Tibial artery (tissue), 4 donors: ENCODE data around the gene ATP11B.

ENCODE experiments used
- DNase-seq, 2 donors: peaks; one replicate each; pipeline ENCODE4 v3.0.0-alpha.2; 2019
- H3K27ac ChIP-seq, 2 donors: fragments of 200-600 bp; sonication (generic) in 1 of 2; 1 replicate in 1 of 2; 2 replicates in 1 of 2; pipeline ENCODE4 v1.5.1; 2018 to 2019; ENCODE audit warnings: mild to moderate bottlenecking in 1 of 2
- H3K27me3 ChIP-seq, 2 donors: fragments of 200-600 bp; sonication (generic) in 1 of 2; one replicate each; pipeline versions ENCODE4 v1.5.1 to v1.6.0; 2016 to 2019
- H3K36me3 ChIP-seq, 3 donors: fragments of 200-600 bp; sonication (generic) in 2 of 3; one replicate each; pipeline ENCODE4 v1.5.1; 2016 to 2019; ENCODE audit warnings: mild to moderate bottlenecking in 2 of 3
- H3K4me1 ChIP-seq, 4 donors: fragments of 200-600 bp; sonication (generic) in 2 of 4; 1 replicate in 3 of 4; 2 replicates in 1 of 4; pipeline ENCODE4 v1.5.1; 2016 to 2019
- H3K4me3 ChIP-seq, 2 donors: fragments of 200-600 bp; sonication (generic) in 1 of 2; 1 replicate in 1 of 2; 2 replicates in 1 of 2; pipeline ENCODE4 v1.5.1; 2018 to 2019; ENCODE audit warnings: mild to moderate bottlenecking in 2 of 2
- H3K9me3 ChIP-seq, 3 donors: fragments of 200-600 bp; sonication (generic) in 1 of 3; one replicate each; pipeline ENCODE4 v1.5.1; 2016 to 2019
- CTCF ChIP-seq, 2 experiments: fragments of 200-600 bp in 1 of 2; fragments of 450-650 bp in 1 of 2; IDR thresholded peaks; one replicate each; pipeline ENCODE4 v1.5.1; 2017 to 2019; ENCODE audit warnings: antibody characterized with exemption in 2 of 2, mild to moderate bottlenecking in 1 of 2, moderate library complexity in 1 of 2
- intact Hi-C: fragments of 100-400 bp; cut with DNase I; formaldehyde crosslinking; loops from one replicate; pipeline ENCODE4 v1.15.0; 2023; ENCODE audit warnings: low total_unique reads

Gene ATP11B

GRCh38 chr3:182763896-182764295 lies 29.4 kb upstream of the ATP11B start:
- no peak for TF ChIP-seq CTCF (IDR thresholded peaks at IDR 0.05)
- intact Hi-C loops: no loop called here
- no peak overlapping the region for H3K4me3 ChIP-seq

GRCh38 chr3:182765287-182765686 lies 28.0 kb upstream of the ATP11B start:
- DNase-seq: no peak
- Histone ChIP-seq H3K27ac (no peak overlapping the region), H3K9me3 (no peaks in the 10 kb centered on the region), H3K4me1 (no peaks in the 10 kb centered on the region), H3K27me3 (peaks cover 0 to 3% of the 10 kb centered on the region in 2 donors), H3K36me3 (no peaks in the 10 kb centered on the region), H3K4me3 (no peak overlapping the region)
- intact Hi-C loops: no loop called here
- no peak for TF ChIP-seq CTCF (IDR thresholded peaks at IDR 0.05)

More at GRCh38 chr3:182763896-182764295, 29.4 kb upstream of the ATP11B start:
- DNase-seq: no peak
- peaks cover 0 to 3% of the 10 kb centered on the region in 2 donors for H3K27me3 ChIP-seq
- no peaks in the 10 kb centered on the region for H3K4me1 ChIP-seq
- H3K27ac ChIP-seq: no peak overlapping the region
- no peaks in the 10 kb centered on the region for H3K36me3 ChIP-seq
- H3K9me3 ChIP-seq: no peaks in the 10 kb centered on the region

- Histone ChIP-seq H3K27ac (no peak overlapping the region), H3K9me3 (no peaks in the 10 kb centered on the region), H3K36me3 (no peaks in the 10 kb centered on the region), H3K4me3 (no peak overlapping the region), H3K27me3 (no peaks in the 10 kb centered on the region), H3K4me1 (no peaks in the 10 kb centered on the region)
- no peak for DNase-seq
- no peak for TF ChIP-seq CTCF (IDR thresholded peaks at IDR 0.05)
- intact Hi-C loops: no loop called here
These were observed 27.2 kb upstream of the ATP11B start for GRCh38 chr3:182766099-182766498.

- no peaks in the 10 kb centered on the region for H3K27me3 ChIP-seq
- no peak for DNase-seq
- H3K27ac ChIP-seq: no peak overlapping the region
- no peaks in the 10 kb centered on the region for H3K4me1 ChIP-seq
- intact Hi-C loops: no loop called here
- no peak for TF ChIP-seq CTCF (IDR thresholded peaks at IDR 0.05)
- H3K9me3 ChIP-seq: no peaks in the 10 kb centered on the region
- no peak overlapping the region for H3K4me3 ChIP-seq
- no peaks in the 10 kb centered on the region for H3K36me3 ChIP-seq
These were observed 24.9 kb upstream of the ATP11B start for GRCh38 chr3:182768413-182768812.

GRCh38 chr3:182769673-182770072 lies 23.6 kb upstream of the ATP11B start:
- H3K36me3 ChIP-seq: no peaks in the 10 kb centered on the region
- no peaks in the 10 kb centered on the region for H3K9me3 ChIP-seq
- intact Hi-C loops: no loop called here
- H3K27ac ChIP-seq: no peak overlapping the region
- no peaks in the 10 kb centered on the region for H3K4me1 ChIP-seq
- H3K4me3 ChIP-seq: no peak overlapping the region
- TF ChIP-seq CTCF (IDR thresholded peaks at IDR 0.05): no peak
- DNase-seq: no peak
- H3K27me3 ChIP-seq: no peaks in the 10 kb centered on the region

- Histone ChIP-seq H3K4me3 (no peak overlapping the region), H3K36me3 (no peaks in the 10 kb centered on the region), H3K27me3 (peaks cover 0 to 23% of the 10 kb centered on the region in 2 donors), H3K27ac (no peak overlapping the region), H3K9me3 (peaks cover 0 to under 1% (median 0%) of the 10 kb centered on the region in 3 donors), H3K4me1 (peaks cover 0 to 3% (median 0%) of the 10 kb centered on the region in 4 donors)
- intact Hi-C loops: no loop called here
- no peak for TF ChIP-seq CTCF (IDR thresholded peaks at IDR 0.05)
- no peak for DNase-seq
These were observed 11.2 kb upstream of the ATP11B start for GRCh38 chr3:182782149-182782548.
